Gastroesophageal sphincter (tissue), 4 donors: ENCODE measurements around the gene CLDN18. TPM values are rescaled to one million over a fixed set of nuclear protein-coding genes. Genes with fewer than 3 reads are reported as not detected.

Experiments
- ATAC-seq: fragments of 150-250 bp; one replicate; pipeline ENCODE4 v1.9.1; 2016; ENCODE audit warnings: mild to moderate bottlenecking, moderate library complexity
- H3K27ac ChIP-seq, 4 donors: fragments of 200-600 bp; sonication (generic) in 3 of 4; 1 replicate in 3 of 4; 2 replicates in 1 of 4; pipeline ENCODE4 v1.5.1; 2016 to 2019
- H3K27me3 ChIP-seq: fragments of 200-600 bp; sonication (generic); one replicate; pipeline ENCODE4 v1.5.1; 2019
- H3K36me3 ChIP-seq, 2 donors: fragments of 200-600 bp; sonication (generic); one replicate each; pipeline ENCODE4 v1.5.1; 2019; ENCODE audit warnings: control low read depth in 1 of 2
- H3K4me1 ChIP-seq, 3 donors: fragments of 200-600 bp; sonication (generic); 1 replicate in 2 of 3; 2 replicates in 1 of 3; pipeline ENCODE4 v1.5.1; 2016 to 2019; ENCODE audit warnings: control low read depth in 2 of 3
- H3K4me3 ChIP-seq, 2 donors: fragments of 200-600 bp; sonication (generic); one replicate each; pipeline ENCODE4 v1.5.1; 2019; ENCODE audit warnings: mild to moderate bottlenecking in 1 of 2, moderate library complexity in 1 of 2
- H3K9me3 ChIP-seq, 3 donors: fragments of 200-600 bp; sonication (generic); one replicate each; pipeline ENCODE4 v1.5.1; 2017 to 2019; ENCODE audit warnings: control low read depth in 2 of 3
- CTCF ChIP-seq, 4 experiments: fragments of 200-600 bp in 2 of 4; fragments of 450-650 bp in 2 of 4; sonication (generic) in 1 of 4; IDR thresholded peaks; one replicate each; pipeline ENCODE4 v1.5.1; 2017 to 2019; ENCODE audit warnings: antibody characterized with exemption in 4 of 4, mild to moderate bottlenecking in 2 of 4, moderate library complexity in 2 of 4
- EP300 ChIP-seq: sonication (generic); formaldehyde crosslinking; IDR thresholded peaks from one replicate; pipeline ENCODE4 v1.6.1; 2017; ENCODE audit warnings: antibody characterized with exemption, mild to moderate bottlenecking
- POLR2A ChIP-seq, 2 donors: fragments of 450-650 bp; IDR thresholded peaks; one replicate each; pipeline ENCODE4 v1.6.1; 2017; ENCODE audit warnings: antibody characterized with exemption in 2 of 2, mild to moderate bottlenecking in 2 of 2, moderate library complexity in 1 of 2
- POLR2AphosphoS5 ChIP-seq: sonication (generic); formaldehyde crosslinking; IDR thresholded peaks from one replicate; pipeline ENCODE4 v1.6.1; 2017; ENCODE audit warnings: antibody characterized with exemption
- WGBS, 2 donors: methylation state at CpG; one replicate each; pipeline ENCODE4 v1.1.5; 2018; ENCODE audit warnings: low coverage in 1 of 2; 5-methylcytosine and 5-hydroxymethylcytosine counted together
- total RNA-seq, 4 donors: library from RNA; depleted of rRNA; stranded (reverse); fragments of >200 nt; gene quantifications; one replicate each; pipeline ENCODE4 v1.1.0, GENCODE V29; 2016

Gene CLDN18
- total RNA-seq, 4 donors from 2014 or later = not detected

- no peaks in the 10 kb centered on the region for H3K27me3 ChIP-seq
- no peaks in the 10 kb centered on the region for H3K9me3 ChIP-seq
- no peak for ATAC-seq
- peaks cover 0 to 12% (median 0%) of the 10 kb centered on the region in 3 donors for H3K4me1 ChIP-seq
- no peak overlapping the region for H3K27ac ChIP-seq
- 73 to 86% methylated on average over 3 to 5 of the region's 5 CpGs for WGBS, 2 donors
- peaks cover 0 to 31% of the 10 kb centered on the region in 2 donors for H3K36me3 ChIP-seq
- no peak overlapping the region for H3K4me3 ChIP-seq
- TF ChIP-seq POLR2AphosphoS5 (no peak), EP300 (no peak), CTCF (IDR thresholded peaks at IDR 0.05) (no peak), POLR2A (IDR thresholded peaks at IDR 0.05) (no peak)
Observed at GRCh38 chr3:138047596-138048158, 37.7 kb downstream of the CLDN18 start.

- H3K36me3 ChIP-seq = peaks cover 0 to 36% of the 10 kb centered on the region in 2 donors
- H3K4me1 ChIP-seq = peaks cover 0 to 6% (median 0%) of the 10 kb centered on the region in 3 donors
- WGBS, 2 donors = 85 to 87% methylated on average over 4 to 7 of the region's 9 CpGs
- no peak overlapping the region for H3K27ac ChIP-seq
- H3K9me3 ChIP-seq = no peaks in the 10 kb centered on the region
- no peaks in the 10 kb centered on the region for H3K27me3 ChIP-seq
- TF ChIP-seq POLR2AphosphoS5 = no peak
- no peak for TF ChIP-seq EP300
- TF ChIP-seq CTCF (IDR thresholded peaks at IDR 0.05) = no peak
- TF ChIP-seq POLR2A (IDR thresholded peaks at IDR 0.05) = no peak
- no peak for ATAC-seq
- H3K4me3 ChIP-seq = no peak overlapping the region
Observed at GRCh38 chr3:138049157-138049919, 39.4 kb downstream of the CLDN18 start.

- no peak for ATAC-seq
- H3K4me3 ChIP-seq = no peak overlapping the region
- no peaks in the 10 kb centered on the region for H3K27me3 ChIP-seq
- H3K9me3 ChIP-seq = no peaks in the 10 kb centered on the region
- TF ChIP-seq CTCF (IDR thresholded peaks at IDR 0.05) (peak in 3 of 4 experiments; percentile 28 to 58 (median 35)), POLR2AphosphoS5 (no peak)
- peaks cover 0 to 32% of the 10 kb centered on the region in 2 donors for H3K36me3 ChIP-seq
- H3K4me1 ChIP-seq = peaks cover 0 to 6% (median 0%) of the 10 kb centered on the region in 3 donors
- 38 to 41% methylated on average over 7 to 8 of the region's 8 CpGs for WGBS, 2 donors
- H3K27ac ChIP-seq = no peak overlapping the region
Observed at GRCh38 chr3:138051947-138052802, 42.2 kb downstream of the CLDN18 start.

- Histone ChIP-seq H3K9me3 (no peaks in the 10 kb centered on the region), H3K36me3 (peaks cover 0 to 13% of the 10 kb centered on the region in 2 donors), H3K27me3 (no peaks in the 10 kb centered on the region), H3K4me3 (no peak overlapping the region), H3K27ac (no peak overlapping the region), H3K4me1 (peaks cover 0 to 8% (median 0%) of the 10 kb centered on the region in 3 donors)
- no peak for ATAC-seq
- TF ChIP-seq EP300 = no peak
- TF ChIP-seq CTCF (IDR thresholded peaks at IDR 0.05) = no peak
- no peak for TF ChIP-seq POLR2A (IDR thresholded peaks at IDR 0.05)
- TF ChIP-seq POLR2AphosphoS5 = no peak
- 100% methylated on average over 1 of the region's 1 CpG for WGBS, 2 donors
Observed at GRCh38 chr3:138054057-138054456, 44.1 kb downstream of the CLDN18 start.
